Measurements from ENCODE around the gene KCNN3.

Gene KCNN3

GRCh38 chr1:154801234-154802011 is 68.7 kb downstream of the KCNN3 start:
- in situ Hi-C loops (cut with HindIII; ENCODE audit: low sequenced_read_pairs) = no loop called here

DNA sequence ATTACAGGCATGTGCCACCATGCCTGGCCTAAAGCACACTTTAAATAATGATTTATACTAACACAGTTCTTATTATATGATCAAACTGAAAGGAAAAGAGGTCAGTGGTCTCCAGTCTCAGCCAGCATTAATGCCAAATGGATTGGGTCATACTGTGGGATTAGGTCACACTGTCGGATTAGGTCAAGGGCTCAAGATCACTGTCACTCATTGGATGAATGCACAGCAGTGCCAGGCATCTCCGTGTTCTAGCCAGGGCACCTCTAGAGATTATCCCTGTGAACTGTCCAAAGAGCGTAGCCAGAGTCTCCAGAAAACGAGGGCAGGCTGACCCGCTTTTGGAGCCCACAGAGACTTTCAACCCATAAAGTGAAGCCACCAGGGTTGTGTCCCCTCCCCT is 70.9 kb downstream of the KCNN3 start:
- in situ Hi-C loops (cut with HindIII; ENCODE audit: low sequenced_read_pairs) = no loop called here

DNA sequence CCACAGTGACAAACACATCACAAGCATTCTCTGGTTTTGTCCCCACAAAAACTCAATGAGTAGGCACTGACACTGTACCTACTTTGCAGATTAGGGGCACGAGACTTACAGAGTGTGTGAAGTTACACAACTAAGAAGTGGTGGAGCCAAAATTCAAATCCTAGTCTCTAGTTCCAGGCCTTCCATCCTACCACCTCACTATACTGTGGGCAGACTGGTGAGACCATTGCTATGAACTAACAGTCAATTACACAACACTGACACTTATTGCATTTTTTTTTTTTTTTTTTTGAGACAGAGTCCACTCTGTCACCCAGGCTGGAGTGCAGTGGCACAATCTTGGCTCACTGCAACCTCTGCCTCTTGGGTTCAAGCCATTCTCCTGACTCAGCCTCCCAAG is 71.4 kb downstream of the KCNN3 start:
- in situ Hi-C loops (cut with HindIII; ENCODE audit: low sequenced_read_pairs) = no loop called here

DNA sequence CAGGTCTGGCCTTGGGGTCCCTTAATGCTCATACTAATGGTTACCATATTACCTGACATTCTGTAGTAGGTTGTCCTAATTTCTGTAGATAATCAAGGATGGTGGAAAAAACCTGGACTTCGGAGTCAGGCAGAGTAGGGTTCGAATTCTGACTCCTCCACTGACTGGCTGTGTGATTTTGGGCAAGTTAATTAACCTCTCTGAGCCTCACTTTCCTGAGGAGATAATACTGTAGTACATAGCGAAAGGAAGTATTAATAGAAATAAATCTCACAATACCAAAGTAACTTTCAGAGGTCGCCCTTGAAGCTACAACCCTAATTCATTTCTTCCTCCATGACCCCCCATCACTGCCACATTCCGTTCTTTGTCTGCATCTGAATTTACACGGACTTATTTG is 72.9 kb downstream of the KCNN3 start:
- in situ Hi-C loops (cut with HindIII; ENCODE audit: low sequenced_read_pairs) = no loop called here

DNA sequence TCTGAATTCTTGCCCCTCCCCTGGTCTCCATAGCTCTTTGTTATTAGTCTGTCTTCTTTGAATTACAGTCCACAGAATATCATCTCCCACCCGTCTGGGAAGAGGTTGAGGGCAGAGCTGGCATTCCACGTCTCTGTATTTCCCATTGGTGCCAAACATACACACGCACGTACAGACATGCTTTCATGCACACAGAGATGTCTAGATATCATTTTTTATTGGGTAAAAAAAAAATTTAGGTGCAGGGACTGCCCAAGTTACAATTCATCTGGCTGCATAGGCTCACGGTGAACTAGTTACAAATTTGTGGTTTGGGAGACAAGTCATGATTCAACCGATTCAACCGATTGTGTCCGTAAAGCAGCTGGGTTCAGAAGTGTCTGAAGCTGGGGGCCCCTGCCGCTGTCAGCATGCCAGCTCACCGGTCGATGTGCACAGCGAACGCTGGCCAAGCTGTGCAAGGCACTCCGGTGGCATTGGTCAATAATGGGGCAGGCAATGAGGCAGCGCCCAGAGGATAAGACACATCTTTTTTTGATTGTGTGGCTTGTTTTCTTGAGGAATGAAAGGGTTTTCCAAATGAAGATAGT is 73.7 kb downstream of the KCNN3 start:
- in situ Hi-C loops (cut with HindIII; ENCODE audit: low sequenced_read_pairs) = no loop called here

- in situ Hi-C loops (cut with HindIII; ENCODE audit: low sequenced_read_pairs) = no loop called here
Observed at GRCh38 chr1:154794608-154795007, 75.5 kb downstream of the KCNN3 start.

DNA sequence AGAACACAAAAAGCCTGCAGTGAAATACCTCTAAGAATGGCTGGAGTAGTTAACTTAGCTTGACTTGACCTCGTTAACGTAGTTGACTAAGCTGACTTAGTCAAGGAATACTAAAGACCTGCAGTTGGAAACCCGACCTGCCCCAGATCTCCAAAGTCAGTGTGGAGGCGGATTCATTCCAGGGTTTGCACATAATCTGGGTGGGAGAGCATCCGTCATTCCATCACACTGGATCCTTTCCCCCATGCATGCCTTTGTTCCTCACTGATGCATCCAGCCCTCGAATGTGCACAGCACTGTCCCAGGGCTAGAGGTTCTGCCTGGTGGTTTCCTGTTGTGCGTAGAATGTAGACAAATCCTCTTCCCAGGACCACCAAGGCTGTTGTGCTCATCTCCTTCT is 76.4 kb downstream of the KCNN3 start:
- in situ Hi-C loops (cut with HindIII; ENCODE audit: low sequenced_read_pairs) = no loop called here

- in situ Hi-C loops (cut with HindIII; ENCODE audit: low sequenced_read_pairs) = no loop called here
Observed at GRCh38 chr1:154792899-154793298, 77.2 kb downstream of the KCNN3 start.

GRCh38 chr1:154791292-154792166 is 78.6 kb downstream of the KCNN3 start:
- in situ Hi-C loops (cut with HindIII; ENCODE audit: low sequenced_read_pairs) = no loop called here

DNA sequence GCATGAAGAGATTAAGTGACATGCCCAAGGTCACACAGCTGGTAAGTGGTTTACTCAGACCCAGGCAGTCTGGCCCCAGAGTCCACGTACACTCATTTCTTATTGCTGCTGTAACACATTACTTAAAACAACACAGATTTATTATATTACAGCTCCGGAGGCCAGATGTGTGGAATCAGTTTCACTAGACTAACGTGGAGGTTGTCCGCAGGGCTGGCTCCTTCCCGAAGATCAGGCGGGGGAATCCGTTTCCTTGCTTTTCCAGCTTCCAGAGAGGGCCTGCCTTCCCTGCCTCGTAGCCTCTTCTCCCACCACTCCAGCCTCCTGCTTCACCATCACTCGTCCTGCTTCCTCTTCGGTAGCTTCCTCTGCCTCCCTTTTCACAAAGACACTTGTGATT is 81.2 kb downstream of the KCNN3 start:
- in situ Hi-C loops (cut with HindIII; ENCODE audit: low sequenced_read_pairs) = no loop called here

DNA sequence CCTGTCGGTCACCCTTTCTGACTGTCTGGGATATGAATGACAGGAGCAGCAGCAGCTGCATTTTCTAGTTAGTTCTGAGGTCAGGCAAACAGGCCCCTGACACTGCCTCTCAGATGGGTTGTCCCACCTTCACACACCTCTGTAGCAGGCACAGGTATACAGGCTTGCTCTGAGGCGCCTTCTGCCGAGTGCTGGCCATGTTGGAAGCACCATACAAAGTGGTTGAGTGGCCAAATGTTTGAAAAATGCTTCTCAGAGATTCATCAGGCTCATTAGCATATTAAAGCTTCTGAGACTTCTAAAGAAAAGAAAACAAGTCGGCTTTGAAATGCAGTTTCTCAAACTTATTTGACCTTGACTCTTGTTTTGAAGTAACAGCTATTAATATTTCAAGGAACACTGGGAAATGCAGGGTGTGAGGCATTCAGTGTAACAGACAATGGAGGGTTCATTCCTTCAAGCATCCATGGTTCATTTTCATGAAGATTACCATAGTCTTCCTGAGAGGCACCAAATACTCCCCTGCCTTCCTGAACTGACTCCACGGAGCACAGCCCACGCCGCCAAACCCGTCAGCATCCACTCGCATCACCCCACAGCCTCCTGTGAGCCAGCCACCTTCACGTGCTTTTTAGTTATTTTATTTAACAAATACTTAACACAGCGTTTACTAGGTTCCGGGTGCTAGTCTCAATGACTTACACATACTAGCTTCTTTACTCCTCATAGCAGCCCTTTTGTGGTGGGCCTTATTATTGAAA is 81.8 kb downstream of the KCNN3 start:
- in situ Hi-C loops (cut with HindIII; ENCODE audit: low sequenced_read_pairs) = no loop called here

DNA sequence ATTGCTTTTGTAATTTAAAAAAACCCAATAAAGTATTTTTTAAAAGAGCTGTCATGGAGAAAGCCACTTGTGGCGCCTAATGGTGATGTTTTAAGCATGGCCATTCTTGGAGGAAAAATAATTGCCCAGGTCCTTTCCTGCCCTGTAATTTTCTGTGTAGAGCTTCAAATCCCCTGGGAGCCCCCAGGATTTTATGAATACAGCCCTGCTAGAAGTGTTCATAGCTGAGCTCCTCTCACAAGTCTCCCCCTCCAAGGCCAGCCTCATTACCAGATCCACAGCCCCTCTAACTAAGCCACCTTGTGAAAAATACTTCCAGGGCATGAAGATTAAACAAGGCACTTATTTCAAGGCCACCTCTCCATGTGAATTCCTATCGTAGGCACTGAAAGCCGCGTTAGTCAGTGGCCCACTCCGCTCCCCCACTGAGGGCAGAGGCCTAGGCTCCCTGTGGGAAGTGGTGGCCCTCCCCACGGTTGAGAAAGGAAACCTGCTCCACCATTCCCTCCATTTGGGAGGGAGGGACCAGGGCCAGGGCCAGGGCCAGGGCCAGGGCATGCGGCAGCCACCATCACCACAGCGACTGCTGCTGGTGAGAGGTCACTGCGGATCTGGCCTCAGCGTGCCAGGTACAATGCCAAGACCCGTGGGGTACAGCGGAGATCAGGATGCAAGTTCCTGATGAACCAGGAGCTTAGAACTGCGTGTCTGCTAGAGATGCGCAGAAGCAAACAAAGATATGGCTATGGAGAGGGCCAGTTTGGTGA is 83.1 kb downstream of the KCNN3 start:
- in situ Hi-C loops (cut with HindIII; ENCODE audit: low sequenced_read_pairs) = no loop called here

- in situ Hi-C loops (cut with HindIII; ENCODE audit: low sequenced_read_pairs) = no loop called here
Observed at GRCh38 chr1:154784924-154785531, 85.1 kb downstream of the KCNN3 start.

DNA sequence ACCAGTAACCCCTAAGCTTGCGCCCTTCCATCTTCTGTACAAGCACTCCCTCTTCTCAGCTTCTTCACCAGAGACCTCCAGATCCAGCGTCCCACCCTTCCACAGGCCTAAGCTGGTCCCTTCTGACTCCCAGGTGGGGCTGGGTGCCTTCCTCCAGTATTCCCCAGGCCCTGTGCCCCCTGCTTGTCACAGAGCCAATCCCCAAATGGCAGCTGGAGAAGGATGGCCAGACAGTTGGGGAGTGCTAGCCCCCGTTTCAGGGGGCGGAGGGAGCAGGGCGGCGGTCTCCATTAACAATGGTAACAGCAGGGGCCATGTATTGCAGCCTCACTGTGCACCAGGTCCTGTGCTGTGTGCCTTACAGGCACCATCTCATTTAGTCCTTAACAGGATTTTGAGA is 85.7 kb downstream of the KCNN3 start:
- in situ Hi-C loops (cut with HindIII; ENCODE audit: low sequenced_read_pairs) = no loop called here

DNA sequence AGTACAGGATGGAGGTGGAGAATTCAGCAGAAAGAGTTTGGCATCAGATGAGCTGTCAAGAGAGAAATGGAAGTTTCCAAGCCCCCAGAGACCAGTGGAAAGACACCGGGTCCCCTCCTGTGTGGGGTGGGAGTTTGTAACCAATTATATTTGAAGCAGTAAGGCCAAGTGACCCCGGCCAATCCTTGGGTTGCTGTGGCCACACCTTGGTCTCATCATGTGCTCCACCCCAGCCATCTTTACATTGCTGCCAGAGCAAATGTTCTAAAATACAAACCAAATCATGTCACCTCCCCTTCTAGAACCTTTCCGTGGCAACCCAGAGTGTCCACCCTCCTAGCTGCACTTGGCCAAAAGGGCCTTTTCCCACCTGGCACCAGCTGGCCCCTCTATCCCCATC is 86.1 kb downstream of the KCNN3 start:
- in situ Hi-C loops (cut with HindIII; ENCODE audit: low sequenced_read_pairs) = no loop called here

GRCh38 chr1:154780541-154780940 is 89.5 kb downstream of the KCNN3 start:
- in situ Hi-C loops (cut with HindIII; ENCODE audit: low sequenced_read_pairs) = no loop called here

DNA sequence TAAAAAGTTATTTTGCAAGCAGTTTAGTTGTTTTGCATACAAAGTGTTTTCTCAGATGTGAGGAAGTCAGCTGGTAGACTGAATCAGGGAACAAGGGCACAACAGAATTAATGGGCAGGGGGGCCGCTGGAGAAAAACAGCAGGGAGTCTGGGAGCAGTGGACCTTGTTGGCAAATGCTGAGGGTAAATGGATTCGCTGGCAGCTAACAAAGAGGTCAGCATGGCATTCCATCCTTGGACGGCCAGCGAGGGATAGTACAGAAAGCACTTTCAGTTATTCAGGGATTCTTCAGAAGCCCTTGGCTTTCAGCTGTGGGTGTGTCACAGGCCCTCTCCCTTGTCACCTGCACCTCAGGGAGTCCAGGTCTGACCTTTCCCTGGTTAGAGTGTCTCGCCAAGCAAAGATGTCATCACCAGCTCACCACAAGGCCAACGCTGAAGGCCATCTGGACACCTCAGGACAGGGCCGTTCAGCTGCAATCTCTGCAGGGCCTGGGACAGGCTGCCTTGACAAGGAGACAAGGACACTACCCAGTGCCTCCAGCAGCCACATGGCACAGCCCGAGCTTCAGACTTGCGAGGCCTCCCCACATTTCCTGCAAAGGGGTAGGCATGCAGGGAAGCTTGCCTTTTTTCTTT is 90.4 kb downstream of the KCNN3 start:
- in situ Hi-C loops (cut with HindIII; ENCODE audit: low sequenced_read_pairs) = loop anchor here (5.0 kb wide), 1 partner anchor 103 kb away; no protein-coding TSS in a partner anchor

GRCh38 chr1:154778944-154779343 is 91.1 kb downstream of the KCNN3 start:
- in situ Hi-C loops (cut with HindIII; ENCODE audit: low sequenced_read_pairs) = loop anchor here (5.0 kb wide), 1 partner anchor 103 kb away; no protein-coding TSS in a partner anchor

DNA sequence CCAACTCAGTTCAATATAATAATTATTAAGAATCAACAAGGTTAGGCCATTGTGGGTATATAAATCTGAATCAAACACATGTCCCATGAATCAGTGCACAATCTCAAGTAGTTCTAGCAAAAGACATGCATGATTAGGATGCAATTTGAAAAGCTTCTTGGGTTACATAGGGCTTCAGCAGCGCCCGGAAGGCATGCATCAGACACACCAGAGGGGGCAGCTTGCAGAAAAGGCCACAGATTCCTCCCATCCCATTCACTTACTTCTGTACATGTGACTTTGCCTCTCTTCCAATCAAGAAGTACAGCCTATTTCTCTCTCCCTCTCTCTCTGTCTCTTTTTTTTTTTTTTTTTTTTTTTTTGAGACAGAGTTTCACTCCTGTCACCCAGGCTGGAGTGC is 91.8 kb downstream of the KCNN3 start:
- in situ Hi-C loops (cut with HindIII; ENCODE audit: low sequenced_read_pairs) = loop anchor here (5.0 kb wide), 1 partner anchor 104 kb away; no protein-coding TSS in a partner anchor
